NOMO-1 treated with DMSO at 0.1 percent for 48 hours (cell line): ENCODE data around the gene ZFX.
"Not testable (repeated sequence)": the region's sequence is repeated elsewhere in the genome, so short reads cannot be mapped to it uniquely, and the experiment has no call there.

Experiments
- DNase-seq: peaks from one replicate; lab custom pipeline; 2025; ENCODE audit not compliant: unreplicated experiment; lab: John Stamatoyannopoulos, UW

Gene ZFX

GRCh38 chrX:24149351-24150050, at the start of gene ZFX:
Gene ZFX (plus strand): TSS chrX:24149729. CDS start chrX:24172743, 23,014 bp downstream.
- DNase-seq = peak; percentile 44

DNA sequence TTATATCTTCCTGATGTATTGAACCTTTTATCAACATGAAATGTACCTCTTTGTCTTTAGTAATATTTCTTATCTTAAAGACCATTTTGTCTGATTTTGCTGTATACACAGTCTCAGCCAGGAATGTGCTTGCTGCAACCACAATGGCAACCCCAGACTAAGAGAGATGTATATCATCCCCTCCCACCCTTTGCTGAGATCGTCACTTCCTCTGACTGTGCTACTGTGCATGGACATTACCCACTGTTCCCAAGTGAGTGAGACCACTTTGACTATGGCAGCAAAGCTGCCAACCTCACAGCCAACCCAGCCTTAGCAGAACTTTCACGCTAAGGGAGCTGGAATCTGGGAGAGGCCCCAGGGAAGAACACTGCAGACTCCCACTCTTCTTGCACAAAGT, 48.8 kb upstream of the ZFX start:
- no peak for DNase-seq

- no peak for DNase-seq
Measured at GRCh38 chrX:24110069-24110468, 39.5 kb upstream of the ZFX start.

GRCh38 chrX:24113181-24113580, 36.3 kb upstream of the ZFX start:
- no peak for DNase-seq

GRCh38 chrX:24117258-24117657, 32.3 kb upstream of the ZFX start:
- no peak for DNase-seq

GRCh38 chrX:24124244-24124799, 25.2 kb upstream of the ZFX start:
- DNase-seq = no peak

- no peak for DNase-seq
Measured at GRCh38 chrX:24125028-24125612, 24.4 kb upstream of the ZFX start.

- DNase-seq = no peak
Measured at GRCh38 chrX:24131476-24131875, 18.1 kb upstream of the ZFX start.

DNA sequence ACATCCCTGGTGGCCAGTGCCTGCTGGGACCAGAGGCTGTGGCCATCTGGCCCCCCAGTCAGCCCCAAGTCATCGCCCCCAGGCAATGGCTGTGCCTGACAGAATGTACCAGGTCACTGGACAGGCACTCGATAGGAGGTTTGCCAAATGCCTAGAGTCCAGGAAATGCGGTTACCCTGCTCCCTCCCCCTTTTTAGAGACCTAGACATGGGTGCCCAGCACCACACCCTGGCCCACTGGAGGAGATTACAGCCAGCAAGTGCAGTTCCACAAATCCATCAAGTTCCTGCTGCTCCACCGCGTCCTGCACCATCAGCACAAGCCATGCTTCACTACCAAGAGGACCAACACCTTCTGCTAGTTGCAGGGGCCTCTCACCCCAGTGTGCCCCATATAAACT, 16.2 kb upstream of the ZFX start:
- DNase-seq = no peak

DNA sequence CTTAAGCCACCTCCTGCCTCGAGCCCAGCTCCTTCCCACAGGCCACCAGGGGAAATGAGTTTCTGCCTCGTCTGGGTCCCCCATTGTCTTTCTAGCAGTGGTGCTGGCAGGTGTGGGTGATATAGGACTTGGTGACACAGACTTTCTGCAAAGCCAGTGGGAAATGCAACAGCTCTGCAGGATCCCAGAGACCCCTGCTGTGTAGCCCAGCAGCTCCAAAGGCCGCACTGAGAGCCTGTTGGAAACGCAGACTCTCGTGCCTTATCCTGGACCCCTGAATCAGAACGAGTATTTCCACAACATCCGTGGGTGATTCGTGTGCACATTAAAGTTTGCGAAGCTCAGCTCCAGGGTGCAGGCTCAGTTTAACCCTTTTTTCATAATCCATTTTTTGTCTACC, 13.8 kb upstream of the ZFX start:
- not testable (repeated sequence) for DNase-seq

GRCh38 chrX:24137192-24137591, 12.3 kb upstream of the ZFX start:
- no peak for DNase-seq

- DNase-seq = not testable (repeated sequence)
Measured at GRCh38 chrX:24143982-24144381, 5.5 kb upstream of the ZFX start.

DNA sequence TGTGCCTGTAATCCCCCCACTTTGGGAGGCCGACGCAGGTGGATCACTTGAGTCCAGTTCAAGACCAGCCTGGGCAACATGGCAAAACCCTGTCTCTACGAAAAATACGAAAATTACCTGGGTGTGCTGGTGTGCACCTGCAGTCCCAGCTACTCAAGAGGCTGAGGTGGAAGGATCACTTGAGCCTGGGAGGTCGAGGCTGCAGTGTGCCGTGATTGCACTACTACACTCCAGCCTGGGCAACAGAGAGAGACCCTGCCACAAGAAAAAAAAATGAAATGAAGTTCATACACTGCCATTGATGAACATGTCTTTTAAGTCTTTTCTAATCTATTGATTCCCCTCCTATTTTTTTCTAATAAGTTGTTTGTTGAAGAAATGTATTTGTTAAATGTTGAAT, 5.0 kb upstream of the ZFX start:
- DNase-seq = no peak

GRCh38 chrX:24145303-24146186, 4.0 kb upstream of the ZFX start:
- no peak for DNase-seq

GRCh38 chrX:24146283-24146949, 3.1 kb upstream of the ZFX start:
- DNase-seq = no peak

- DNase-seq = no peak
Measured at GRCh38 chrX:24147165-24147564, 2.4 kb upstream of the ZFX start.

DNA sequence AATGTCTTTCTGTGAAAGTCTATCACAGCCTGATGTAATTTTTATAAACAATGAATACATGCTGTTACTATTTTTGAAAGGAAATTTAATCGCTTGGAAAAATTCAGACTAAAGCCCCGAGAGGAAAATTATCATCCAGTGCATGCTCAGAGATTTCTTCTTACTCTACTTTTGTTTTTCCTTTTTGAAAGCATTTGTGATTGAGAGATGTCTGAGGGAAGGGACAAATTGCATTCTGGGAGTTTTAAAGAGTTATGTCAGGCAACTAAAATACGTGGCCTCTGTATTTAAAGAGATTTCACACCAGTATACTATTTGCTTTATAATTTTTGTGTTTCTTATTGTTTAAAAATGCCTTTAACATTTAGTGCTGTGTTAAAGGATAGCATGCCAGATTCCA, 1.4 kb upstream of the ZFX start:
- DNase-seq = no peak

GRCh38 chrX:24148535-24149350, 786 bp upstream of the ZFX start:
- DNase-seq = peak; percentile 17

- peak; percentile 92 for DNase-seq
Measured at GRCh38 chrX:24150051-24150790, 692 bp downstream of the ZFX start.

GRCh38 chrX:24150898-24151297, 1.4 kb downstream of the ZFX start:
- no peak for DNase-seq
